ENCODE results near the gene MYT1.
"Not testable (repeated sequence)": the region's sequence is repeated elsewhere in the genome, so short reads cannot be mapped to it uniquely, and the experiment has no call there.

DNA sequence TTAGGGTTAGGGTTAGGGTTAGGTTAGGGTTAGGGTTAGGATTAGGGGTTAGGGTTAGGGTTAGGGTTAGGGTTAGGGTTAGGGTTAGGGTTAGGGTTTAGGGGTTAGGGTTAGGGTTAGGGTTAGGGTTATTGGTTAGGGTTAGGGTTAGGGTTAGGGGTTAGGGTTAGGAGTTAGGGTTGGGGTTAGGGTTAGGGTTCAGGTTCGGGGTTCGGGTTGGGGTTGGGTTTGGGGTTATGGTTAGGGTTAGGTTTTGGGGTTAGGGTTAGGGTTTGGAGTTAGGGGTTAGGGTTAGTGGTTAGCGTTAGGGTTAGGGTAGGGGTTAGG is 123.0 kb downstream of the MYT1 start:
- TF ChIP-seq, protein P1, sequence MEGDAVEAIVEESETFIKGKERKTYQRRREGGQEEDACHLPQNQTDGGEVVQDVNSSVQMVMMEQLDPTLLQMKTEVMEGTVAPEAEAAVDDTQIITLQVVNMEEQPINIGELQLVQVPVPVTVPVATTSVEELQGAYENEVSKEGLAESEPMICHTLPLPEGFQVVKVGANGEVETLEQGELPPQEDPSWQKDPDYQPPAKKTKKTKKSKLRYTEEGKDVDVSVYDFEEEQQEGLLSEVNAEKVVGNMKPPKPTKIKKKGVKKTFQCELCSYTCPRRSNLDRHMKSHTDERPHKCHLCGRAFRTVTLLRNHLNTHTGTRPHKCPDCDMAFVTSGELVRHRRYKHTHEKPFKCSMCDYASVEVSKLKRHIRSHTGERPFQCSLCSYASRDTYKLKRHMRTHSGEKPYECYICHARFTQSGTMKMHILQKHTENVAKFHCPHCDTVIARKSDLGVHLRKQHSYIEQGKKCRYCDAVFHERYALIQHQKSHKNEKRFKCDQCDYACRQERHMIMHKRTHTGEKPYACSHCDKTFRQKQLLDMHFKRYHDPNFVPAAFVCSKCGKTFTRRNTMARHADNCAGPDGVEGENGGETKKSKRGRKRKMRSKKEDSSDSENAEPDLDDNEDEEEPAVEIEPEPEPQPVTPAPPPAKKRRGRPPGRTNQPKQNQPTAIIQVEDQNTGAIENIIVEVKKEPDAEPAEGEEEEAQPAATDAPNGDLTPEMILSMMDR (IDR thresholded peaks at IDR 0.05): not testable (repeated sequence)
- TF ChIP-seq TAF1 (IDR thresholded peaks at IDR 0.05; ENCODE audit: borderline replicate concordance, low read depth, low read length); MEF2A (IDR thresholded peaks at IDR 0.05; ENCODE audit: borderline replicate concordance, low read depth): not testable (repeated sequence)
- TF ChIP-seq, protein P2, sequence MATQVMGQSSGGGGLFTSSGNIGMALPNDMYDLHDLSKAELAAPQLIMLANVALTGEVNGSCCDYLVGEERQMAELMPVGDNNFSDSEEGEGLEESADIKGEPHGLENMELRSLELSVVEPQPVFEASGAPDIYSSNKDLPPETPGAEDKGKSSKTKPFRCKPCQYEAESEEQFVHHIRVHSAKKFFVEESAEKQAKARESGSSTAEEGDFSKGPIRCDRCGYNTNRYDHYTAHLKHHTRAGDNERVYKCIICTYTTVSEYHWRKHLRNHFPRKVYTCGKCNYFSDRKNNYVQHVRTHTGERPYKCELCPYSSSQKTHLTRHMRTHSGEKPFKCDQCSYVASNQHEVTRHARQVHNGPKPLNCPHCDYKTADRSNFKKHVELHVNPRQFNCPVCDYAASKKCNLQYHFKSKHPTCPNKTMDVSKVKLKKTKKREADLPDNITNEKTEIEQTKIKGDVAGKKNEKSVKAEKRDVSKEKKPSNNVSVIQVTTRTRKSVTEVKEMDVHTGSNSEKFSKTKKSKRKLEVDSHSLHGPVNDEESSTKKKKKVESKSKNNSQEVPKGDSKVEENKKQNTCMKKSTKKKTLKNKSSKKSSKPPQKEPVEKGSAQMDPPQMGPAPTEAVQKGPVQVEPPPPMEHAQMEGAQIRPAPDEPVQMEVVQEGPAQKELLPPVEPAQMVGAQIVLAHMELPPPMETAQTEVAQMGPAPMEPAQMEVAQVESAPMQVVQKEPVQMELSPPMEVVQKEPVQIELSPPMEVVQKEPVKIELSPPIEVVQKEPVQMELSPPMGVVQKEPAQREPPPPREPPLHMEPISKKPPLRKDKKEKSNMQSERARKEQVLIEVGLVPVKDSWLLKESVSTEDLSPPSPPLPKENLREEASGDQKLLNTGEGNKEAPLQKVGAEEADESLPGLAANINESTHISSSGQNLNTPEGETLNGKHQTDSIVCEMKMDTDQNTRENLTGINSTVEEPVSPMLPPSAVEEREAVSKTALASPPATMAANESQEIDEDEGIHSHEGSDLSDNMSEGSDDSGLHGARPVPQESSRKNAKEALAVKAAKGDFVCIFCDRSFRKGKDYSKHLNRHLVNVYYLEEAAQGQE (IDR thresholded peaks at IDR 0.05; ENCODE audit: low read depth, low read length): not testable (repeated sequence)
